Measurements from ENCODE around the gene CRABP2.

DNA sequence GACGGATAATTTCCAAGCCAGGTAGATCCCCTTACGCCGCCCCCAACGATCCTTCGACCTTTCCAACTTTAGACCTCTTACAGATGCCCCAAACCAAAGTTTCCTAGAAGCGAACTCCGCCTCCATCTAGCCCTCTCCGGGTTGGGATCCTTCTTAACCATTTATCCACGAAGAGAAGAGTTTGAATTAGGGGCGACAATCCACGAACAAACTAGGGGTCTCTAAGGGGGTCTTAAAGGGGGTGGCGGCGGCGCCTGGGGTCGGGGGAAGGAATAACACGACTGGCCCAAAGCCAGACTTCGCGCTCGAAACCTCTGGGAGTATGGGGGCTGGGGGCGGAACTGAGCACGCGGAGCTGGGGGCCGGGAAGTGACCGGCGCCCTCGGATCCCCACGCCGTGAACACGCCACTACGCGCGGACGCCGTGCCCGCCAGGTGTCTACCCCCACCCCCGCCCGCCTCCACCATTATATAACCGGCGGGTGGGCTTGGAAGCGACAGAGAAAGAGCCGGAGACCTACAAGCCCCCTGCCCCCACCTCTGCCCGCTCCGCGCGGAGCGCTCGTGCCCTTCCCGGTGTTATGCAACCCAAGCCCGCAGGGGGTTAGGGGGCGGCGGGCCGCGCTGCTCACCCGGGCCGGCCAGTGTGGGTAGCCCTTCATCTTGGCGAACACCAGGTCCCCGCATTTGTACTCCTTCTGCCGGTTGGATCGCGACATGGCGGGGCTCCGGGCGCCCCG is 45.5 kb upstream of the CRABP2 start:
- TF ChIP-seq YY1 (IDR thresholded peaks at IDR 0.05; ENCODE audit: insufficient read depth, insufficient read length): no peak
- TF ChIP-seq ZNF274 (IDR thresholded peaks at IDR 0.05; ENCODE audit: low read depth, low read length): no peak

Measured in NT2/D1 (cell line).